HG03469 (cell line): ENCODE results near the gene TBC1D4.

Experiments used
- ATAC-seq: cut with Tn5 transposase; IDR thresholded peaks from one replicate; pipeline ENCODE4 v1.9.1; 2021; ENCODE audit warnings: mild to moderate bottlenecking, moderate library complexity, moderate number of reproducible peaks; ENCODE audit not compliant: unreplicated experiment

Gene TBC1D4

DNA sequence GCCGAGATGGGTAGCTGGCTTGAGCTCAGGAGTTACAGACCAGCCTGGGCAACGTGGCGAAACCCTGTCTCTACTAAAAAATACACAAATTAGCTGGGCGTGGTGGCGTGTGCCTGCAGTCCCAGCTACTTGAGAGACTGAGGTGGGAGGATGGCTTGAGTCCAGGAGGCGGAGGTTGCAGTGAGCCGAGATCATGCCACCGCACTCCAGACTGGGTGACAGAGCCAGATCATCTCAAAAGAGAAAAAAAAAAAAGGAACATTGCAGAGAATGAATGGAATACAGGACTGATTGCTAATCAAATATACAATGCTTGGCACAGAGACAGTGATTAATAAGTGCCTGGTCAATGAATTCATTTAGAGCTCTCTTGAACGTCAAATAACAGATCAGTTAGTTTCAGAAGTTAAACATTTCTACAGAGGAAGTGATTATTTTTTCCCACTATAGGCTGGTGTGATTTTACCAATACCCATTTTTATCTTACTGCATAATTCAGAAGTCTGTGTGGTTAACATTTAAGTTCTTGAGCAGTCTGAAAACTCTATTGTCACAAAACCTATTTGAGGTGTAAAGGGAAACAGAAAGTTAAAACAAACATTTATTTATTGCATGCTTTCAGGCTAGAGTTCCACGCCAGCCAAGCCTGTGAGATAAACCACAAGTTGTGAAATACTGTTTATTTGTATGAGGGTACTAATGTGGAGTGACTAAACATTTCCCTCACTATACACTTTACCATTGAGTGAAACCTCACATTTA is 7.7 kb upstream of the TBC1D4 start:
- peak; percentile 74 for ATAC-seq

- ATAC-seq = no peak
Observed at GRCh38 chr13:75486146-75487062, 4.4 kb upstream of the TBC1D4 start.

- no peak for ATAC-seq
Observed at GRCh38 chr13:75485286-75486062, 3.5 kb upstream of the TBC1D4 start.

DNA sequence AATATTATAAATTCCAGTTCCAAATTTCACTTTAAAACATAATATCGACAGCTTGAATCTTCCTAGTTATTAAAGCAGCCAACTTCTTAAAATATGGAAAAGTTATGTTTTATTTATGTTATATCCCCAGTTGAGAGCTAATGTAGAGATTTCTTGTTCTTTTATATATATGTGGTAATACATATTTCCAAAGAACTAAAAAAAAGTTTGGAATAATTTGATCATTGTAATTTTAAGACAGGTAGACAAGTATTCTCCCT is 781 bp upstream of the TBC1D4 start:
- no peak for ATAC-seq

- ATAC-seq = peak; percentile 13
Observed at GRCh38 chr13:75481176-75482069, 546 bp downstream of the TBC1D4 start.

GRCh38 chr13:75480671-75481175 is 1.2 kb downstream of the TBC1D4 start:
- ATAC-seq = no peak

DNA sequence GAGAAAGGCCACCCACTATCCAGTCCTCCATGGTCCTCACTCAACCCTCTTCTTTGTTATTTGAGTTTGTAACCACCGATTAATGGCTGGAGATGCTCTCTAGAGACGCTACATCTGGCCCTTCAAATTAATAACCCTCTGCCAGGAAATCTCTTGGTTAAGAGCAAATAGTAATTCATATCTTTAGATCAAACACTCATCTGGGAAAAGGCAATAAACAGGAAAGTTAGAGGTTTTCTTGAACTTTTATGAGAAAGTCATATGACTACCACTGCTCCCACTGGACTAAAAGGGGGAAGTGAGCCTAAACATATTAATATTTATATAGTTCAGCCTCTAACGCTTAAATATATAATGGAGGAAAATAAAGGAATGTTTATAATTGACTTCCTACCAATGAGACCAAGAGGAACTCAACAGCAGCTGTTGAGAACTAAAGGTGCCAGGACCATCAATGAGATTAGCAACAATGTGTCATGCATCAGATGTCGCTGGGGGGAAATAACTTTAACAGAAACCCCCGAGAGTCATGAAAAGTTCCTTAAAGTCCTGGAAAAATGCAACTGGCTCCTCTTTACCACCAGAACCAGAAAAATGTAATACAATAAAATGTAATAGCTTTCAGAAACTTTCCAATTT is 2.7 kb downstream of the TBC1D4 start:
- ATAC-seq = no peak

GRCh38 chr13:75478659-75479058 is 3.3 kb downstream of the TBC1D4 start:
- no peak for ATAC-seq

DNA sequence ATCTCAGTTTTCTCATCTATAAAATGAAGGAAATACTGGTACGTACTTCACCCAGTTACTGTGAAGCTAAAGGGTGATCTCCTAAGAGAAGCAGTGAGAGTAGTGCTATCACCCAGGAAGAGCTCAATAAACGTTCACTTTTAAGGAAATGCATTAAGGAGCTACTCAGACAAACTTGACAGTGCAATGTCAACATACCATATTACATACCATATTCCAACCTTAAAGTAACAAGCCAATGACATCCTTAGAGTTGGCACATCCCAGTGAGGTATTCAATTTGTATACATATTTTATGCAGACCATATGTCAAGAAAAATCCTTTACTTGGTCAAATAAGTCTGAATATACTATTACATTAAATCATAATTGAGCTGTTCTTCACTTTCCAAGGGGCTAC is 7.0 kb downstream of the TBC1D4 start:
- no peak for ATAC-seq

- ATAC-seq = no peak
Observed at GRCh38 chr13:75473468-75473867, 8.5 kb downstream of the TBC1D4 start.

- no peak for ATAC-seq
Observed at GRCh38 chr13:75470676-75471075, 11.3 kb downstream of the TBC1D4 start.

GRCh38 chr13:75469047-75469446 is 12.9 kb downstream of the TBC1D4 start:
- ATAC-seq = no peak

- ATAC-seq = no peak
Observed at GRCh38 chr13:75468602-75469001, 13.4 kb downstream of the TBC1D4 start.

DNA sequence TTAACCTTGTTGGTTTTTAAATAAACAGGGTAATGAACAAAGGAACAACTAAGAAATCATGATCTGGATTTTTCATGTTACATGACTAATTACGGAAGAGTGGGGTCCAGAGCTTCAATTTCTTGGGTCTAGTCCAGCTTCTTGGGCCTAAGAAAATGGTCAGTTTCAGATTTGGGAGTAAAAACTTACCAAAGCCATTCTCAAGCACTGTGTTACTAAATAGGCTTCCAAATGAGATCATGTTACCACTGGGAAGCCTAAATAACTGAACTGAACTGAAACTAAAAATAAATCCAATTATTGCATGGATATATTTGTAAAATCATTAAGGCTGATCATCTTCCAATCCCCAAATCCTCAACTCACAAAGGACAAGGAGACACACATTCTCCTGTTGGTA is 13.9 kb downstream of the TBC1D4 start:
- ATAC-seq = no peak

GRCh38 chr13:75467040-75467728 is 14.8 kb downstream of the TBC1D4 start:
- ATAC-seq = no peak

- no peak for ATAC-seq
Observed at GRCh38 chr13:75465236-75465635, 16.7 kb downstream of the TBC1D4 start.

GRCh38 chr13:75461314-75461713 is 20.7 kb downstream of the TBC1D4 start:
- ATAC-seq = no peak

DNA sequence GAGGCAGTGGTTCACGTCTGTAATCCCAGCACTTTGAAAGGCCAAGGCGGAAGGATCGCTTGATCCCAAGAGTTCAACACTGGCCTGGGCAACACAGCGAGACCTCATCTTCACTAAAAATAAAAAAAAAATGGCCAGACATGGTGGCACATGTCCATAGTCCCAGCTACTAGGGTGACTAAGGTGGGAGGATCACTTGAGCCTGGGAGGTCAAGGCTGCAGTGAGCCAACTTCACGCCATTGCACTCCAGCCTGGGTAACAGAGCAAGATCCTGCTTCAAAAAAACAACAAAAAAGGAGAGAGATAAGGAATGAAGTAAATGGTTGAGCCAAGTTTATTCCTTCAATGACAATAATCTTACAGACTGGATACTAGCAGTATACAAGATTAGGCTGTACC is 21.3 kb downstream of the TBC1D4 start:
- ATAC-seq = no peak

DNA sequence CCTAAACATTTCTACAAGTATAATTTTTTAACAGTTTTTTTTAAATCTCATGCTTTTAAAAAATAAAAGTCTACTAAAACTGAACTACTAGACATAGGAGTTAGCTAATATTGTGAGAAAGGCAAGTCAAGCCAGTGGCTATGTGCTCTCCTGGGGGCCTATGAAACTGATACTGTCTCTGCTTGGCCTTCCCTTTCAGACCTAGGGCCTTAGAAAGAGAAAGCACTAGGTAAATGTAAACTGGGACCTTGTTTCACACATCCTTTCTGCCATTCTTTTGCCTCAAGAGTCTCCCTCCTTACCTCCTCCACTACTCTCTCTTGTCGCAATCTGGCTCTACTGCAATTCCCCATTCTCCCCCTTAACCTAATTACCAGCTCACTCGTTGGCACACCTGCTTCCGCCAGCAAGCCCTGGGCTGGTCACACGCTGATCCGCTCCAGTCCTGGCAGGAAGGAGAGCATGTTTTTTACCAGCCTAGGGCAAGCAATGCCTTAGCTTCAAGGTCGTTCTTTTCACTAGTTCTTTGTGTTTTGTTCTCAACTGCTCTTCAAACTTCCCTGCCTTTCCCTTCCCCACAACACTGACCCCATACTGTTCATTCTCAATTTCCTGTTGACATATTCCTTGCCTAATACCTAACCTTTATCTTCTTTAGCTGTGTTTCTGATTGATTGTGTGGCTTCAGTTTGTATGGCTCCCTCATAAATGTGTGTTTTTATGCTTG is 23.1 kb downstream of the TBC1D4 start:
- ATAC-seq = peak; percentile 98
